Measurements from ENCODE around the gene GMPR. TPM values are rescaled to one million over a fixed set of nuclear protein-coding genes. Genes with fewer than 3 reads are reported as not detected.

The GMPR gene
- total RNA-seq, 1 experiment from 2014 or later = 28.7 TPM

DNA sequence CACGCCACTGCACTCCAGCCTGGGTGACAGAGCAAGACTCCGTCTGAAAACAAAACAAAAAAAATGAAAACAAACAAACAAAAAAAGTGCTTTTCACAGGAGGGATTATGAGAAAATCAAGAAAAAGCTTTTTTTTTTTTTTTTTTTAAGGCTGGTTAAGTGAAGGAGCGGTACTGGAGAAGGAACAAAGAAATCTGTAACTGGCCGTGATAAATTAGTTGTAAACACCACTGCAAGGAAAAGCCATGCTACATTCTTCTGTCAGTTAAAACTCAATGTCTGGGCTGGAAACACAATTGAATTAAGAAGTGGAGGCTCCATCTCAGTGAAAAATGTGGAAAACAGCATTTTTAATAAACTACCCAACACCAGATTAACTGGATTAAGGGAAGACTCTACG lies 6.3 kb upstream of the GMPR start:
- peaks cover 13% of the 10 kb centered on the region for H3K4me1 ChIP-seq
- DNase-seq = no peak

DNA sequence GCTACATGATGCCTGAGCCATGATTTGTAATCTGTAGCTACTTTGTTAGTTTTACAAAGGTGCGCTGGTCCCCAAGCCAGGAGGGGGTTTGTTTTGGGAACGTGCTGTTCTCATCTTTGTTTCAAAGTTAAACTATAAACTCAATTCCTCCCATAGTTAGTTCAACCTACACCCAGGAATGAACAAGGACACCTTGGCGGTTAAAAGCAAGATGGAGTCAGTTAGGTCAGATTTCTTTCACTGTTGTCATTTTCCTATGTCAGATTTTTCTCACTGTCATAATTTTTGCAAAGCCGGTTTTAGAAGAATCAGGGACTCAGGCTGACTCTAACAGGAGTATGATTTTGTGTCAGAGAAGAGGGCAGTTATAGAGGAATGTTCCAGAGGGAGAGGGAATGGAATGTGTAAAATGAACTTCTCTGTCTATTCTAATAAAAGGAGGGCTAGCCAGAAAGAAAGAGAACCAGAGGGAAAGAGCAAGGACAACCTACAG lies 2.3 kb upstream of the GMPR start:
- H3K4me3 ChIP-seq = peak overlapping the region; percentile 22
- H3K4me1 ChIP-seq = peaks cover 17% of the 10 kb centered on the region
- H3K27me3 ChIP-seq = no peaks in the 10 kb centered on the region
- no peak for DNase-seq
- no peaks in the 10 kb centered on the region for H3K36me3 ChIP-seq
- peak overlapping the region; percentile 64 for H3K27ac ChIP-seq
- H3K9me3 ChIP-seq (replicated peaks) = no peaks in the 10 kb centered on the region

More for the DNA sequence above, 6.3 kb upstream of the GMPR start:
- Histone ChIP-seq H3K27me3 (no peaks in the 10 kb centered on the region), H3K36me3 (no peaks in the 10 kb centered on the region), H3K9me3 (replicated peaks) (no peaks in the 10 kb centered on the region), H3K4me3 (no peak overlapping the region), H3K27ac (no peak overlapping the region)

DNA sequence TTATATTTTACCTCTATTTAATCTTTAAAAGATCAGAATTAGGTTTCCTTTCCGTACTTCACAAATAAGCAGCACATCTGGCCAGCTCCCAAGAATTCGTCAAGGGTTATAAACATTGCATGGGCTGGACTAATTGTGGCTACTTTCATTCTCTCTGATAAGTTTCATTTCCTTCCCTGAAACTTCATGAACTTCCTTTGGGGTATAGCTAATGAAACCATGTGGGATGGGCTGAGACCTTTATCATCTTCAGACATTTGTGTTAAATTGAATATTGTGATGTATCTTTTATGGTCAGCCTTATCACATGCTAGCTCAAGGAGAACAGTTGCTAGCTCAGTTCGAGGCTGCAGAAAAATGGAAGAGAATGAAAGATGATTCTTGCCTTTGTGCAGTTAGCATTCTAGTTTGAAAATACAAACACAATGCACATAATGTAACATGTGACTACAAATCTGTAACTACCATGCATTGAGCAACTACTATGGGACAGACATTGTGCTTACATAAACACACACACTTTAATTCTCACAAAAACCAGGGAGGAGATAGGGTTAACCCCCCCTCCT lies 1.7 kb upstream of the GMPR start:
- Histone ChIP-seq H3K4me1 (peaks cover 17% of the 10 kb centered on the region), H3K27me3 (no peaks in the 10 kb centered on the region), H3K4me3 (peak overlapping the region; percentile 22), H3K36me3 (no peaks in the 10 kb centered on the region), H3K9me3 (replicated peaks) (no peaks in the 10 kb centered on the region), H3K27ac (peak overlapping the region; percentile 64)
- peak; percentile 38 to 54 for DNase-seq

DNA sequence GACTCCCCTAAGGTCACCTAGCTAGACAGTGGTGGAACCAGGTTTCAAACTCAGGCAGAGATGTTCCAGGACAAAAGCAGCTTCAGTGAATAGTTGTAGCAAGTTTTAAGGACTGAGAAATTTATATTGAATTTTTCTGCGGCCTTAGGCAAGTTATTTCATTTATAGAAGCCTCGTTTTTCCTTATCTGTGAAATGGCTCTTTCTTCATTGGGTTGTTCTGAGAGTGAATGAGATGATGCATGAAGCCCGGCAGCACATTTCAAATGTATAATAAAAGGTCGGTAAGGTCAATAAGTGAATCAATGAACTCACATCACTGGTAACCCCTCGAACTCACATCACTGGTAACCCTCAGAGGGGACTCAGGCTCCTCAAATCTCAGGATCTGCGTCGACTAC lies 1.1 kb upstream of the GMPR start:
- H3K9me3 ChIP-seq (replicated peaks) = no peaks in the 10 kb centered on the region
- H3K27me3 ChIP-seq = no peaks in the 10 kb centered on the region
- DNase-seq = no peak
- no peaks in the 10 kb centered on the region for H3K36me3 ChIP-seq
- no peak overlapping the region for H3K4me3 ChIP-seq
- H3K4me1 ChIP-seq = peaks cover 17% of the 10 kb centered on the region
- H3K27ac ChIP-seq = peak overlapping the region; percentile 64

DNA sequence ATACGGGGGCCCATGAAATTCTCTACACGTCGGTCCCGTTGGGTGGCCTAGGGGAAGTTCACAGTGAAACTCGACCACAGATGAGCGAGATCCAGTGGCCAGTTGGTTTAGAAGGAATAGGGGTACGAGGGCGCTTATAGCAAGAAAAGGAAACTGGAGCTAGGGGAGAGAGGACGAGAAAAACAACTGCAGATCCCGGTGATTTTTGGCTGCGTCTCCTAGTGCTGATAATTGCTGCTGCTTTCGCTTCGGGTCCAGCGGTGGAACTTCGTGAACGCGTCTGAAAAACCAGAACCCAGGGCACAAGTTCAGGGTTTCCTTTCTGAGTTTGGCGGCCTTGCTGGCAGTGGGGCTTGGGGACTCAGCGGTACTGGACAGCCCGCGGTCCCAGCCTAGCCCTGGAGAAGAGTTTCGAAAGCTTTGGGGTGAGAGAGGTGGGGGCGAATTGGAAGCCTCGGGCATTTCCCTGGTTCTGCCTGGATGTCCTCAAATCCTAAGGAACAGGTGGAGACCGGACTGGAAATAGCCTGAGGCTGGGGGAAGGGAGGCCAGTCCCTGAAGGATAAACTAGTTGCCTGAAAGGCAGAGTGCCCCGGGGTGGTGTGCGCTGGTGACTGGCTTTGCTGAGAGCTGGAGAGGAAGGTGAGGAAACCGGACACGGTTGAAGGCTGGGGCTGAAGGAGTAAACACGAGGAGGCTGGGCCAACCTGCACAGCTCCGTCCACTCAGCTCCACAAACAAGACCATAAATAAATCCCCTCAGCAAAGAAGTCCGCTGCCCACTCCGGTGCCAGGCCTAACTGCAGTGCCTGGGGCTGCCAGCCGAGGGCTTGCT lies 793 bp downstream of the GMPR start:
- peak overlapping the region; percentile 75 for H3K27ac ChIP-seq
- peak; percentile 80 to 88 for DNase-seq
- peak overlapping the region; percentile 75 for H3K4me3 ChIP-seq
- H3K4me1 ChIP-seq = peaks cover 17% of the 10 kb centered on the region
- H3K27me3 ChIP-seq = no peaks in the 10 kb centered on the region
- no peaks in the 10 kb centered on the region for H3K36me3 ChIP-seq
- H3K9me3 ChIP-seq (replicated peaks) = no peaks in the 10 kb centered on the region

DNA sequence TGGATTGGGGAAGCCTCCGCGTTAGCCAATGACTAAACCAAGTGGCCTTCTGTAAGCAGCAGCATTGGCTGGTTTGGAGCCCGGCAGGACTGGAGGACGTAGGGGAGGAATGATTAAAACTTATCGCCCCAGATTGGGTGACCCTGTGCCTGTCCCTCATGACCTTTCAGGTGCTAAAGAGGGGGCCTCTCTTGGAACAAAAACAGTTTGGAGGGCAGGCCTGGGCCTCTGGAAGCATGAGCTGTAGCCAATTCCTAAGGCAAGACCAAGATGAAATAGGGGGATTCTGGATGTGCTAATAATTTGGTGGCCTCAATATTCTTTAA lies 1.4 kb downstream of the GMPR start:
- Histone ChIP-seq H3K9me3 (replicated peaks) (no peaks in the 10 kb centered on the region), H3K4me1 (peaks cover 17% of the 10 kb centered on the region), H3K4me3 (peak overlapping the region; percentile 75), H3K27ac (peak overlapping the region; percentile 75), H3K36me3 (no peaks in the 10 kb centered on the region), H3K27me3 (no peaks in the 10 kb centered on the region)
- DNase-seq = no peak

DNA sequence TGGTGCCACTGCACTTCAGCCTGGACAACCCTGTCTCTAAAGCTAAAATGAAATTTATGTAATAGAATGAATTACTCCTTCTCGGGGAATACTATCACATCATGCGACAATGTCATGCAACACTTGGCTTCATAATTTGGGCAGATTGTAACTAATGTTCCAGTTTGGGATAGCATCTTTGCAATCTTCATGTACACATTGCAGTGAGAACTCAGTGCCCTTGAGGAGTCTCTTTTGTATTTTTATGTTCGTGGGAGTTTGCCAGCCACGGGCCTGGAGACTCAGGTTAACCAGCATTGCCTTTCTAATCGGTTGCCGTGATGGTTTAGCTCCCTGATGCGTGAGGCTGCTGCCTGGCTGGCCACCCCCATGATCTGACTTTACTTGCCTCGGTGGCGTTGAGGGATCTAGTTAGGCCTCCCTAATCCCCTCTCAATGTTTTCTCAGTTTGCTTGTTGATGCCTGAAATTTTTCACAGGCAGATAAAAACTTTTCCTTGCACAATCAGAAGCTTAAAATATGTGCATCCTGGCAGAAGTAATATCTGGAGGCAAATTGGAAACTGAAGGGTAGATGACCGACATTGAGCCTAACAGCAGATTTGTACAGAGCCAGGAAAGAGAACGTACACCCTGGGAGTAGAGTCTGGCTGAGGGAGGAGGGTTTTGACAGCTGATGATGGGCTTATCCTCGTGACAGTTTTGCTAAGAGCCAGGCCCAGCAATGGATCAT lies 2.4 kb downstream of the GMPR start:
- Histone ChIP-seq H3K27me3 (no peaks in the 10 kb centered on the region), H3K27ac (no peak overlapping the region), H3K36me3 (no peaks in the 10 kb centered on the region), H3K4me3 (no peak overlapping the region), H3K4me1 (peaks cover 15% of the 10 kb centered on the region), H3K9me3 (replicated peaks) (no peaks in the 10 kb centered on the region)
- DNase-seq = no peak

DNA sequence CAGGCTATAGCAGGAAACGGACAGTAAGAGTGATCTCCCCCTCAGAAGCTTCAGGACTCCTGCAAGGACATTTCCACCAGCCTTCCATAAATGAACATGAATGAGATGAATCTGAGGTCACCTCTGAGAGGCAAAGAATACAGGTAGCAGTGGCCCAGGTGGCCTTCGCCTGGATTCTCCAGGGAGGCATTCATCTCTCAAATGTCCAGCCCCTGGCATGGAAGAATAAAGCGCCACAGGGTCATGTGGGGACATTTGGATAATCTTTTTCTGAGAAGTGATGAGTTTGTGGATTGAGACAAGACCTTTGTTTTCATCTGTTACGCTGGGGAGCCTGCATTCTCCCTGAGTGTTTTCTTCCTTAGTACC lies 2.9 kb downstream of the GMPR start:
- no peak overlapping the region for H3K4me3 ChIP-seq
- no peaks in the 10 kb centered on the region for H3K9me3 ChIP-seq (replicated peaks)
- peaks cover 10% of the 10 kb centered on the region for H3K4me1 ChIP-seq
- no peak overlapping the region for H3K27ac ChIP-seq
- no peaks in the 10 kb centered on the region for H3K27me3 ChIP-seq
- no peaks in the 10 kb centered on the region for H3K36me3 ChIP-seq
- no peak for DNase-seq

DNA sequence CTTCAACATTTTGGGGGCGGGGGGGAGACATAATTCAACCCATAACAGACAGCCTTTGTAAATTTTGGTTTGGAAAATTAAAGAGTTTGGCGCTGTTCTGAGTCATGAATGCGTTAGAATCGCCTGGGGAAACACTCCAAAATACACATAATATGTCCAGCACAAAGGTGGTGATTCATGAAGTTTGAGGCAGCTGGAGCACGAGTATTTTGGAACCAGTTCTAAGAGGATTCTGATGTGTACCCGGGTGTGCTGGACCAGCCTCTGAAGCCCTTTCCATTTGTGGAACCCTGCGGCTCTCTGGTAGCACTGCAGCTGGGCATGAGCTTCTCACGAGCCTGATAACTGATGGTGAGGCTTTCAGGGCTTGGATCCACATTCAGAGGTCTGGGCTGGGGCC lies 4.7 kb downstream of the GMPR start:
- Histone ChIP-seq H3K27me3 (no peaks in the 10 kb centered on the region), H3K4me3 (no peak overlapping the region), H3K27ac (no peak overlapping the region), H3K9me3 (replicated peaks) (no peaks in the 10 kb centered on the region), H3K4me1 (no peaks in the 10 kb centered on the region), H3K36me3 (no peaks in the 10 kb centered on the region; the same call in 1 of the 2 replicates)
- no peak for DNase-seq

DNA sequence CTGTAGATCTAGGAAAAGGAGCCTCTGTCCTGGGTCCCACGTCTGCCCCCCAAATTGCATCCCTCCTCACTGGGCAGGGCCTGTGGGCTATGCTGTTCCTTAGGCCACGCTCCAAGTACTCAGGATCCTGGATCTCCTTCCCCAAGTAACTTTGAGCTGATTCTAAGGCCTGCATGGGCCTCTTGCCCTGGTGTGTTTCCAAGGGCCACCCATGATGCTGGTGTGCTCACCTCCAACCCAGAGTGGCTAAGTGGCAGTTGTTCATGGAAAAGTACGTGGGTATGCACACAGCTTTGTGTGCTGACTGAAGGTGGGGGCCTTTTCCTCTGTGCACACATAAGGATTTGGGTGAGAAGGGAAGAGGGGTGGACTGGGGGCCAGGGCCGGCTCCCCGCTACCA lies 5.3 kb downstream of the GMPR start:
- no peak for DNase-seq
- H3K27ac ChIP-seq = no peak overlapping the region

DNA sequence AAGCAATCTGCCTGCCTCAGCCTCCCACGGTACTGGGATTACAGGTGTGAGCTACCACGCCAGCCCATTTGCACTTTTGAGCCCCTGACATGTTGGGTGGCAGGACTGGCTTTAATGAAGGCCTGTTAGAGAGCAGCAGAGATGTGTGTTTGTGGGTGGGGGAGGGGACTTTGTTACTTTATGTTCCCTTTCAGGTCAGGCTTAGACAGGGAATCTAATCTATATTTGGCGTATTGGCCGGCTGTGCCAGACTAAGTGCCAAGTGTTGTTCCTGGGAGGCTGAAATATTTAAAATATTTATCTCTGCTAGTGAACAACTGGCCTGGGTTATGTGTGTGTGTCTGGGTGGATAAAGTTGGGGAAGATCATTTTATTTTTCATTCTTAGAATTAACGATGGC lies 6.1 kb downstream of the GMPR start:
- no peaks in the 10 kb centered on the region for H3K9me3 ChIP-seq (replicated peaks)
- no peak overlapping the region for H3K4me3 ChIP-seq
- no peaks in the 10 kb centered on the region; the same call in 1 of the 2 replicates for H3K36me3 ChIP-seq
- no peak overlapping the region for H3K27ac ChIP-seq
- H3K27me3 ChIP-seq = no peaks in the 10 kb centered on the region
- no peaks in the 10 kb centered on the region for H3K4me1 ChIP-seq
- no peak for DNase-seq

More for the DNA sequence above, 5.3 kb downstream of the GMPR start:
- Histone ChIP-seq H3K4me3 (no peak overlapping the region), H3K36me3 (no peaks in the 10 kb centered on the region; the same call in 1 of the 2 replicates), H3K27me3 (no peaks in the 10 kb centered on the region), H3K9me3 (replicated peaks) (no peaks in the 10 kb centered on the region), H3K4me1 (no peaks in the 10 kb centered on the region)

DNA sequence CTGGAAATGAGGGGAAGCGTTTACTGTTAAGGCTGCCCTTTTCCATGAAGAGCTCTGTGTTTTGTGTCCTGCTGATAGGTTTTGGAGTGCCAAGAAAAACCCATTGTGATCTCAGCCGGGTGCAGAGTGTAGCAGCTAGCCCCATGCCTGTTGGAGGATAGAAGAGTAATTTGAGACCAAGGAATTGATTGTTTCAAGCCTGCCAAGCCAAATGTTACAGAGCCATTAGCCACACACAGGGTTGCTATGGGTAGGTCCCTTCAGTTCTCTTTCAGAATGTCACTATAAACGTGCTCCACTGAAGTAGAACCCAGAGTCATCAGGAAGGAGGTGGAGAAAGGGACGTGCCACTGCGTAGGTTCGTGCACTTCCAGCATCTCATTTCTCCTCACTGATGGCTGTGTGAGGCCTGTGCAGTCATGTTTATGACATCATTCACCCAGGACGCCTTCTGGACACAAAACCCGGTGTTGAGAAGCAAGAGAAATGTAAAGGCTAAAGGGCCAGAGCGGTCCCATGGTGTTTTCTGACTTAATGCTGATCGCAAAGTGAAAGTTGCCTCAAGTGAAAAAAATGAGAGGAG lies 6.6 kb downstream of the GMPR start:
- Histone ChIP-seq H3K4me3 (no peak overlapping the region), H3K9me3 (replicated peaks) (no peaks in the 10 kb centered on the region), H3K27me3 (no peaks in the 10 kb centered on the region), H3K36me3 (no peaks in the 10 kb centered on the region; the same call in 1 of the 2 replicates), H3K4me1 (no peaks in the 10 kb centered on the region), H3K27ac (no peak overlapping the region)
- DNase-seq = no peak

DNA sequence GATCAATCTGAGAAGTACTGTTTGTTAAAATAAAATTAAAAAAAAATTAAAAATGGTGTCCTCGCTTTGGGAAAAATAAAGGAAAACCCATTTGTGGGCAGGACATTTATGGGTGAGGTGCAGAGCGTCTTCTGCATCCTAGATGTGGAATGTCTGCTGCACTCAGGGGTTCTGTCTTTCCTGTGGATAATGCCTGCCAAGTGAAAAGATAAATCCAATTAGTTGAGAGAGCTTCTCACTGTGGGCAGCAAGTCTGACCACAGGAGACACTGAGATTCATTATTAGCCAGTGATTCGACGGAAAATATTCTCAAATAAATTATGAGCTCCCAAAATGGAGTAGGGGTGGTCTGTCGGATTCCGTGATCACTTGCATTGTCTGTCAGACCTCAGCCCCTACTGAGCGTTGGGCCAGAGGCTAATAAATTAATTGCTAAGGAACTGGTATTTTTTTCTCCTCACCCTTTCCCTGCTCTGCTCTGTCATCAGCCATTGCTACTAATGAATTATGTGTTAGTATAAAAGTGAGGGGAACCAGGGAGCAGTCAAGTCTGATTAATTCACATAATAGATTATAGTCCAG lies 10.0 kb downstream of the GMPR start:
- no peak for DNase-seq
- Histone ChIP-seq H3K4me3 (no peak overlapping the region), H3K27me3 (no peaks in the 10 kb centered on the region), H3K9me3 (replicated peaks) (no peaks in the 10 kb centered on the region), H3K4me1 (no peaks in the 10 kb centered on the region), H3K27ac (no peak overlapping the region), H3K36me3 (no peaks in the 10 kb centered on the region; the same call in 1 of the 2 replicates)

DNA sequence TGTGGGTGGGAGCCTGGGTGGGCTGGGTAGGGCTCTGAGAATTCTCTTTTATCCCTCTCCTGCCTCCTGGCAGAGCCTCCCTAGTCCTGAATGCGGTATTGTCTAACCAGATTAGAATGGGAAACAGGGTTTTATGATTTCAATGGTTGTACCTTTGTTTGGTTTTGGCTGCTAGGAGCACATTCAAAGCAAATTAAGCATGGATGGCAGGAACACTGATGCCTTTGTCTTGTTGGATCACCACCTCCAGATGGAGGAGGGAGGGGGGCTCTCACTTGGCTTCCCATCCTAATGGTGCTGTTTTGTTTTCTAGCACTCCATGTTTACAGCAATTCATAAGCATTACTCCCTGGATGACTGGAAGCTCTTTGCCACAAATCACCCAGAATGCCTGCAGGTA lies 11.6 kb downstream of the GMPR start:
- Histone ChIP-seq H3K9me3 (replicated peaks) (no peaks in the 10 kb centered on the region), H3K27ac (no peak overlapping the region), H3K4me1 (no peaks in the 10 kb centered on the region), H3K4me3 (no peak overlapping the region), H3K36me3 (peaks cover under 1% of the 10 kb centered on the region; the same call in 1 of the 2 replicates), H3K27me3 (no peaks in the 10 kb centered on the region)
- peak in 1 of 2 experiments; percentile 44 for DNase-seq

Data from SJCRH30 (cell line).